Liver (tissue), 9 donors: Measurements from ENCODE around the gene KIF4A. TPM values are rescaled to one million over a fixed set of nuclear protein-coding genes. Genes with fewer than 3 reads are reported as not detected.

Source experiments
- DNase-seq: peaks from one replicate; pipeline ENCODE4 v3.0.0-alpha.2; 2017; ENCODE audit warnings: low spot score
- H3K27ac ChIP-seq, 2 donors: one replicate each; pipeline ENCODE4 v1.7.0; 2013; ENCODE audit warnings: inconsistent platforms in 2 of 2, low read length in 2 of 2, control low read depth in 1 of 2, low read depth in 1 of 2, mild to moderate bottlenecking in 1 of 2
- H3K27me3 ChIP-seq, 4 donors: one replicate each; pipeline versions ENCODE4 v1.6.1 to v1.7.0; 2013; ENCODE audit warnings: low read length in 3 of 4, inconsistent platforms in 1 of 4, mild to moderate bottlenecking in 1 of 4, moderate library complexity in 1 of 4; ENCODE audit not compliant: control insufficient read depth in 4 of 4, insufficient read depth in 4 of 4
- H3K36me3 ChIP-seq, 4 donors: one replicate each; pipeline versions ENCODE4 v1.6.1 to v1.7.0; 2013; ENCODE audit warnings: low read length in 3 of 4, mild to moderate bottlenecking in 3 of 4, low read depth in 1 of 4, moderate library complexity in 1 of 4; ENCODE audit not compliant: control insufficient read depth in 4 of 4, insufficient read depth in 3 of 4
- H3K4me1 ChIP-seq, 4 donors: one replicate each; pipeline versions ENCODE4 v1.6.1 to v1.7.0; 2013; ENCODE audit warnings: low read length in 3 of 4, mild to moderate bottlenecking in 3 of 4, moderate library complexity in 1 of 4; ENCODE audit not compliant: control insufficient read depth in 4 of 4, insufficient read depth in 4 of 4
- H3K4me3 ChIP-seq, 3 donors: one replicate each; pipeline versions ENCODE4 v1.6.1 to v1.7.0; 2013; ENCODE audit warnings: low read length in 3 of 3, control low read depth in 1 of 3, low read depth in 1 of 3, mild to moderate bottlenecking in 1 of 3
- H3K9ac ChIP-seq, 2 donors: one replicate each; pipeline ENCODE4 v1.7.0; 2013; ENCODE audit warnings: low read length in 2 of 2, mild to moderate bottlenecking in 2 of 2, moderate library complexity in 2 of 2, control low read depth in 1 of 2, low read depth in 1 of 2
- H3K9me3 ChIP-seq, 4 donors: one replicate each; pipeline versions ENCODE4 v1.6.1 to v1.7.0; 2013; ENCODE audit warnings: low read length in 3 of 4; ENCODE audit not compliant: control insufficient read depth in 4 of 4
- EGR1 ChIP-seq, 2 donors: IDR thresholded peaks; 2 replicates each; pipeline ENCODE4 v1.6.1; 2016 to 2018; ENCODE audit warnings: antibody characterized with exemption in 2 of 2, low read depth in 2 of 2
- FOXA2 ChIP-seq: IDR thresholded peaks from 2 replicates; pipeline ENCODE4 v1.6.1; 2016; ENCODE audit warnings: antibody characterized with exemption
- GABPA ChIP-seq, 2 donors: IDR thresholded peaks in 1 of 2; conservative IDR thresholded peaks in 1 of 2; 2 replicates each; pipeline ENCODE4 v1.6.1; 2016; ENCODE audit warnings: antibody characterized with exemption in 2 of 2, mild to moderate bottlenecking in 1 of 2, moderate library complexity in 1 of 2
- HNF4G ChIP-seq: IDR thresholded peaks from 2 replicates; pipeline ENCODE4 v1.6.1; 2016; ENCODE audit warnings: antibody characterized with exemption
- JUND ChIP-seq, 2 donors: IDR thresholded peaks; 2 replicates each; pipeline ENCODE4 v1.6.1; 2016; ENCODE audit warnings: antibody characterized with exemption in 2 of 2
- NR2F2 ChIP-seq: IDR thresholded peaks from 2 replicates; pipeline ENCODE4 v1.6.1; 2016; ENCODE audit warnings: antibody characterized with exemption
- RAD21 ChIP-seq, 2 donors: IDR thresholded peaks; 2 replicates each; pipeline ENCODE4 v1.6.1; 2016; ENCODE audit warnings: antibody characterized with exemption in 2 of 2, mild to moderate bottlenecking in 2 of 2
- RXRA ChIP-seq, 2 donors: IDR thresholded peaks; 2 replicates each; pipeline ENCODE4 v1.6.1; 2017 to 2018; ENCODE audit warnings: antibody characterized with exemption in 2 of 2, mild to moderate bottlenecking in 1 of 2
- SP1 ChIP-seq: IDR thresholded peaks from 2 replicates; pipeline ENCODE4 v1.6.1; 2018; ENCODE audit warnings: antibody characterized with exemption, mild to moderate bottlenecking
- TAF1 ChIP-seq: conservative IDR thresholded peaks from 2 replicates; pipeline ENCODE4 v1.6.1; 2016; ENCODE audit warnings: antibody characterized with exemption, mild to moderate bottlenecking
- YY1 ChIP-seq: IDR thresholded peaks from 2 replicates; pipeline ENCODE4 v1.6.1; 2016; ENCODE audit warnings: antibody characterized with exemption, mild to moderate bottlenecking
- WGBS: extraction: QIAGEN DNeasy Blood & Tissue Kit; methylation state at CpG from one replicate; pipeline ENCODE4 v1.1.7; 2013; 5-methylcytosine and 5-hydroxymethylcytosine counted together
- polyA plus RNA-seq, 2 donors: library from polyadenylated mRNA; stranded (reverse) in 1 of 2; unstranded in 1 of 2; fragments of 200-250 nt in 1 of 2; fragments of >200 nt in 1 of 2; fragmentation: Nextera tagmentation in 1 of 2; extraction: Ambion mirVana in 1 of 2; gene quantifications; one replicate each; pipeline versions ENCODE4 v1.2.1 to v1.2.3, GENCODE V29; 2013 to 2015
- total RNA-seq, 2 donors: library from RNA; depleted of rRNA; stranded (reverse); fragments of >200 nt; gene quantifications; one replicate each; pipeline ENCODE4 v1.2.3, GENCODE V29; 2014
- TF ChIP-seq, protein P1 (sequence below): IDR thresholded peaks from 2 replicates; pipeline ENCODE4 v1.6.1; 2016; ENCODE audit warnings: antibody characterized with exemption
- TF ChIP-seq, protein P2 (sequence below): IDR thresholded peaks from 2 replicates; pipeline ENCODE4 v1.6.1; 2016; ENCODE audit warnings: antibody characterized with exemption
- TF ChIP-seq, protein P3 (sequence below): IDR thresholded peaks from 2 replicates; pipeline ENCODE4 v1.6.1; 2016; ENCODE audit warnings: antibody characterized with exemption
- TF ChIP-seq, protein P4 (sequence below): fragments of 150-350 bp; IDR thresholded peaks from 2 replicates; pipeline ENCODE4 v1.5.1; 2017; ENCODE audit warnings: improper control_type of control experiment, low read depth, low read length; ENCODE audit not compliant: missing input control
- TF ChIP-seq, protein P5 (sequence below): IDR thresholded peaks from 2 replicates; pipeline ENCODE4 v1.6.1; 2016; ENCODE audit warnings: antibody characterized with exemption, mild to moderate bottlenecking
- donor health status: healthy.
- donor health status: healthy.
- donor health status: healthy.
- donor health status: healthy.
- donor health status: healthy.

Gene KIF4A
- total and polyA plus RNA-seq, 4 donors = under 0.01 to 17.3 (median 0.50) TPM

DNA sequence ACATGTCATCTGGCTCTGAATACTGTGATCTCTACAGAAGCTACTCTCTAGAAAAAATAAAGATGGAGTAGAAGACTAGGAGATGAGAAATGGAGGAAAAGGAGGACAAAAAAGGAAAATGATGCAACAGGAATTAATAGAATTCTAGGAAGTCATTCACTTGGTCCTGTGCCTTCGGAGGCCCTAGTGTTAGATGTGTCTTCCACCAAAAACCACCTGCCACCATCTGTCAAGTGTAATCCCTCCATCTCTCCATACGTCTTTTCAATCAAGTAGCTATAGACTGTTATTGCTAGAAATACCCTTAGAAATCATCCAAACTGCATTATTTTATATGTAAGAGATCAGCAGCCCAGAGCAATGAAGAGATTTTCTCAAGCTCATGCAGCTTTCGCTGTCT is 10.8 kb upstream of the KIF4A start:
- TF ChIP-seq JUND (IDR thresholded peaks at IDR 0.05) (no peak), NR2F2 (no peak), TAF1 (no peak), YY1 (no peak), EGR1 (IDR thresholded peaks at IDR 0.05; ENCODE audit: low read depth in 2 of 2) (no peak), RXRA (IDR thresholded peaks at IDR 0.05) (no peak), GABPA (IDR thresholded peaks at IDR 0.05 in 1 of 2, conservative IDR thresholded peaks at IDR 0.05 in 1 of 2) (no peak), FOXA2 (no peak)
- TF ChIP-seq, protein P1, sequence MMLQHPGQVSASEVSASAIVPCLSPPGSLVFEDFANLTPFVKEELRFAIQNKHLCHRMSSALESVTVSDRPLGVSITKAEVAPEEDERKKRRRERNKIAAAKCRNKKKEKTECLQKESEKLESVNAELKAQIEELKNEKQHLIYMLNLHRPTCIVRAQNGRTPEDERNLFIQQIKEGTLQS = no peak
- TF ChIP-seq, protein P2, sequence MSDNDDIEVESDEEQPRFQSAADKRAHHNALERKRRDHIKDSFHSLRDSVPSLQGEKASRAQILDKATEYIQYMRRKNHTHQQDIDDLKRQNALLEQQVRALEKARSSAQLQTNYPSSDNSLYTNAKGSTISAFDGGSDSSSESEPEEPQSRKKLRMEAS = no peak
- TF ChIP-seq, protein P3, sequence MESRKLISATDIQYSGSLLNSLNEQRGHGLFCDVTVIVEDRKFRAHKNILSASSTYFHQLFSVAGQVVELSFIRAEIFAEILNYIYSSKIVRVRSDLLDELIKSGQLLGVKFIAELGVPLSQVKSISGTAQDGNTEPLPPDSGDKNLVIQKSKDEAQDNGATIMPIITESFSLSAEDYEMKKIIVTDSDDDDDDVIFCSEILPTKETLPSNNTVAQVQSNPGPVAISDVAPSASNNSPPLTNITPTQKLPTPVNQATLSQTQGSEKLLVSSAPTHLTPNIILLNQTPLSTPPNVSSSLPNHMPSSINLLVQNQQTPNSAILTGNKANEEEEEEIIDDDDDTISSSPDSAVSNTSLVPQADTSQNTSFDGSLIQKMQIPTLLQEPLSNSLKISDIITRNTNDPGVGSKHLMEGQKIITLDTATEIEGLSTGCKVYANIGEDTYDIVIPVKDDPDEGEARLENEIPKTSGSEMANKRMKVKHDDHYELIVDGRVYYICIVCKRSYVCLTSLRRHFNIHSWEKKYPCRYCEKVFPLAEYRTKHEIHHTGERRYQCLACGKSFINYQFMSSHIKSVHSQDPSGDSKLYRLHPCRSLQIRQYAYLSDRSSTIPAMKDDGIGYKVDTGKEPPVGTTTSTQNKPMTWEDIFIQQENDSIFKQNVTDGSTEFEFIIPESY = no peak
- H3K27me3 ChIP-seq = peaks cover 0 to 2% (median 0%) of the 10 kb centered on the region in 4 donors
- H3K36me3 ChIP-seq = no peaks in the 10 kb centered on the region
- no peaks in the 10 kb centered on the region for H3K9me3 ChIP-seq
- no peak overlapping the region for H3K27ac ChIP-seq
- H3K9ac ChIP-seq = no peak overlapping the region
- 97% methylated on average over 3 of the region's 3 CpGs for WGBS
- H3K4me3 ChIP-seq = no peak overlapping the region
- no peaks in the 10 kb centered on the region for H3K4me1 ChIP-seq
- no peak for DNase-seq

DNA sequence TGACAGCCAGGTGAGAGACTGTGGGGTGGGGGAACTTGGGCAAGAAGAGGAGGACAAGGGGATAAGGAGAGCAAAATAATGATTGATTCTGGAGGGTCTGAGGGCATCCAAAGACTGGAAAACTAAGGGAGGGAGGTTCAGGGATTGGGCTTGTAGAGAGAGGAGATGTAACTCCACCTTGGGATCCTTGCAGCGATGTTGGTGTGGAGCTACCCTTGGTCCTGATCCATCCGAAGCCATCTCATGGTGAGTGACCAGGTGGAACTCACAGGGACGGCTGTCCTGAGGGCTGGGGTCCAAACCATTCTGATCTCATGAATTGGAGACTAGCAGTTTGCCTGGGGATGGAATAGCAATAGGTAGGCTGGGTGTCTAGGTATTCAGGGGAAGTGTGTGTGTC is 9.3 kb upstream of the KIF4A start:
- Histone ChIP-seq H3K27ac (no peak overlapping the region), H3K27me3 (peaks cover 0 to 2% (median 0%) of the 10 kb centered on the region in 4 donors), H3K4me1 (no peaks in the 10 kb centered on the region), H3K9me3 (no peaks in the 10 kb centered on the region), H3K4me3 (no peak overlapping the region), H3K36me3 (peaks cover 0 to 2% (median 0%) of the 10 kb centered on the region in 4 donors), H3K9ac (no peak overlapping the region)
- no peak for DNase-seq
- TF ChIP-seq, protein P2 = no peak
- TF ChIP-seq RXRA (IDR thresholded peaks at IDR 0.05) (no peak), NR2F2 (no peak), GABPA (IDR thresholded peaks at IDR 0.05 in 1 of 2, conservative IDR thresholded peaks at IDR 0.05 in 1 of 2) (no peak), FOXA2 (no peak)
- TF ChIP-seq, protein P4, sequence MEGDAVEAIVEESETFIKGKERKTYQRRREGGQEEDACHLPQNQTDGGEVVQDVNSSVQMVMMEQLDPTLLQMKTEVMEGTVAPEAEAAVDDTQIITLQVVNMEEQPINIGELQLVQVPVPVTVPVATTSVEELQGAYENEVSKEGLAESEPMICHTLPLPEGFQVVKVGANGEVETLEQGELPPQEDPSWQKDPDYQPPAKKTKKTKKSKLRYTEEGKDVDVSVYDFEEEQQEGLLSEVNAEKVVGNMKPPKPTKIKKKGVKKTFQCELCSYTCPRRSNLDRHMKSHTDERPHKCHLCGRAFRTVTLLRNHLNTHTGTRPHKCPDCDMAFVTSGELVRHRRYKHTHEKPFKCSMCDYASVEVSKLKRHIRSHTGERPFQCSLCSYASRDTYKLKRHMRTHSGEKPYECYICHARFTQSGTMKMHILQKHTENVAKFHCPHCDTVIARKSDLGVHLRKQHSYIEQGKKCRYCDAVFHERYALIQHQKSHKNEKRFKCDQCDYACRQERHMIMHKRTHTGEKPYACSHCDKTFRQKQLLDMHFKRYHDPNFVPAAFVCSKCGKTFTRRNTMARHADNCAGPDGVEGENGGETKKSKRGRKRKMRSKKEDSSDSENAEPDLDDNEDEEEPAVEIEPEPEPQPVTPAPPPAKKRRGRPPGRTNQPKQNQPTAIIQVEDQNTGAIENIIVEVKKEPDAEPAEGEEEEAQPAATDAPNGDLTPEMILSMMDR = no peak
- WGBS = 96% methylated on average over 3 of the region's 3 CpGs

DNA sequence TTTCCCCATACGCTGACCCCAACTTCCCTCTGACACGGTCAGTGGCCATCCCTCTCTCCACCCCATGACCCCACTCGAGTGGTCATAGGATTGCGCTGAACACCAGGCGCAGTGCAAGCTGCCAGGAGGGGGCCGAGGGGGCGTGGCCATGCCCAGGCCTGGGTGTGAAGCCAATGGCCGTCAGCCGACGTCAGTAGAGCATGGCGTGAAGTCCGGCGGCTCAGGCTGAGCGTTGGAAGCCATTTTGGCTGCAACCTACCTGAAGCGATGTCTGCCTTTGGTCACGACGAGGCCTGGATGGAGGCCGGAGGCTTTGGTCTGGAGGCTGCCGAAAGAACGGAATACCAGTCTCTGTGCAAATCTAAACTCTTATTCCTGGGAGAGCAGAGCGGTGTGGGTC is 8.0 kb upstream of the KIF4A start, which contains the start of gene RAB41:
Gene RAB41 (plus strand): TSS at position 222 of the 400 bp plus-strand sequence. CDS start 46 bp downstream, at position 268.
- peaks cover 0 to 8% (median 0%) of the 10 kb centered on the region in 4 donors for H3K36me3 ChIP-seq
- H3K27me3 ChIP-seq = no peaks in the 10 kb centered on the region
- H3K27ac ChIP-seq = no peak within 1 kb of the TSS
- no peaks in the 10 kb centered on the region for H3K4me1 ChIP-seq
- WGBS = 97% methylated on average over 21 of the region's 21 CpGs
- H3K9me3 ChIP-seq = no peaks in the 10 kb centered on the region
- no peak within 1 kb of the TSS for H3K9ac ChIP-seq
- DNase-seq = no peak
- no peak within 1 kb of the TSS for H3K4me3 ChIP-seq
- TF ChIP-seq HNF4G = no peak
- no peak for TF ChIP-seq RXRA (IDR thresholded peaks at IDR 0.05)
- no peak for TF ChIP-seq TAF1
- TF ChIP-seq, protein P1 = no peak
- TF ChIP-seq, protein P5, sequence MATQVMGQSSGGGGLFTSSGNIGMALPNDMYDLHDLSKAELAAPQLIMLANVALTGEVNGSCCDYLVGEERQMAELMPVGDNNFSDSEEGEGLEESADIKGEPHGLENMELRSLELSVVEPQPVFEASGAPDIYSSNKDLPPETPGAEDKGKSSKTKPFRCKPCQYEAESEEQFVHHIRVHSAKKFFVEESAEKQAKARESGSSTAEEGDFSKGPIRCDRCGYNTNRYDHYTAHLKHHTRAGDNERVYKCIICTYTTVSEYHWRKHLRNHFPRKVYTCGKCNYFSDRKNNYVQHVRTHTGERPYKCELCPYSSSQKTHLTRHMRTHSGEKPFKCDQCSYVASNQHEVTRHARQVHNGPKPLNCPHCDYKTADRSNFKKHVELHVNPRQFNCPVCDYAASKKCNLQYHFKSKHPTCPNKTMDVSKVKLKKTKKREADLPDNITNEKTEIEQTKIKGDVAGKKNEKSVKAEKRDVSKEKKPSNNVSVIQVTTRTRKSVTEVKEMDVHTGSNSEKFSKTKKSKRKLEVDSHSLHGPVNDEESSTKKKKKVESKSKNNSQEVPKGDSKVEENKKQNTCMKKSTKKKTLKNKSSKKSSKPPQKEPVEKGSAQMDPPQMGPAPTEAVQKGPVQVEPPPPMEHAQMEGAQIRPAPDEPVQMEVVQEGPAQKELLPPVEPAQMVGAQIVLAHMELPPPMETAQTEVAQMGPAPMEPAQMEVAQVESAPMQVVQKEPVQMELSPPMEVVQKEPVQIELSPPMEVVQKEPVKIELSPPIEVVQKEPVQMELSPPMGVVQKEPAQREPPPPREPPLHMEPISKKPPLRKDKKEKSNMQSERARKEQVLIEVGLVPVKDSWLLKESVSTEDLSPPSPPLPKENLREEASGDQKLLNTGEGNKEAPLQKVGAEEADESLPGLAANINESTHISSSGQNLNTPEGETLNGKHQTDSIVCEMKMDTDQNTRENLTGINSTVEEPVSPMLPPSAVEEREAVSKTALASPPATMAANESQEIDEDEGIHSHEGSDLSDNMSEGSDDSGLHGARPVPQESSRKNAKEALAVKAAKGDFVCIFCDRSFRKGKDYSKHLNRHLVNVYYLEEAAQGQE = no peak
- TF ChIP-seq, protein P3 = no peak
- TF ChIP-seq GABPA (IDR thresholded peaks at IDR 0.05 in 1 of 2, conservative IDR thresholded peaks at IDR 0.05 in 1 of 2) = no peak
- no peak for TF ChIP-seq SP1
- TF ChIP-seq RAD21 (IDR thresholded peaks at IDR 0.05) = no peak
- TF ChIP-seq NR2F2 = no peak
- no peak for TF ChIP-seq FOXA2
- TF ChIP-seq YY1 = no peak
